Right lobe of liver (tissue), 4 donors: Measurements from ENCODE around the gene ZMAT5.

Source experiments
- POLR2A ChIP-seq: fragments of 450-650 bp; IDR thresholded peaks from one replicate; pipeline ENCODE4 v1.6.1; 2017; ENCODE audit warnings: antibody characterized with exemption, mild to moderate bottlenecking
- TF ChIP-seq, protein P1 (sequence below), 4 donors: fragments of 200-600 bp in 3 of 4; fragments of 450-650 bp in 1 of 4; IDR thresholded peaks; one replicate each; pipeline versions ENCODE4 v1.5.1 to v1.8.0; 2016 to 2022; ENCODE audit warnings: antibody characterized with exemption in 4 of 4, mild to moderate bottlenecking in 2 of 4
- donor health status: DM: no; HTN: no; CAD: no.
- donor health status: DM: no; HTN: no; CAD: no.
- donor health status: DM: no; HTN: yes; CAD: no.

GRCh38 chr22:29750559-29751538, 16.0 kb downstream of the ZMAT5 start:
- TF ChIP-seq, protein P1, sequence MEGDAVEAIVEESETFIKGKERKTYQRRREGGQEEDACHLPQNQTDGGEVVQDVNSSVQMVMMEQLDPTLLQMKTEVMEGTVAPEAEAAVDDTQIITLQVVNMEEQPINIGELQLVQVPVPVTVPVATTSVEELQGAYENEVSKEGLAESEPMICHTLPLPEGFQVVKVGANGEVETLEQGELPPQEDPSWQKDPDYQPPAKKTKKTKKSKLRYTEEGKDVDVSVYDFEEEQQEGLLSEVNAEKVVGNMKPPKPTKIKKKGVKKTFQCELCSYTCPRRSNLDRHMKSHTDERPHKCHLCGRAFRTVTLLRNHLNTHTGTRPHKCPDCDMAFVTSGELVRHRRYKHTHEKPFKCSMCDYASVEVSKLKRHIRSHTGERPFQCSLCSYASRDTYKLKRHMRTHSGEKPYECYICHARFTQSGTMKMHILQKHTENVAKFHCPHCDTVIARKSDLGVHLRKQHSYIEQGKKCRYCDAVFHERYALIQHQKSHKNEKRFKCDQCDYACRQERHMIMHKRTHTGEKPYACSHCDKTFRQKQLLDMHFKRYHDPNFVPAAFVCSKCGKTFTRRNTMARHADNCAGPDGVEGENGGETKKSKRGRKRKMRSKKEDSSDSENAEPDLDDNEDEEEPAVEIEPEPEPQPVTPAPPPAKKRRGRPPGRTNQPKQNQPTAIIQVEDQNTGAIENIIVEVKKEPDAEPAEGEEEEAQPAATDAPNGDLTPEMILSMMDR (IDR thresholded peaks at IDR 0.05), result no peak
- no peak for TF ChIP-seq POLR2A
